Measurements from ENCODE around the gene PRPS1. TPM values are rescaled to one million over a fixed set of nuclear protein-coding genes. Genes with fewer than 3 reads are reported as not detected.
"Not testable (repeated sequence)": the region's sequence is repeated elsewhere in the genome, so short reads cannot be mapped to it uniquely, and the experiment has no call there.

Gene PRPS1
- polyA plus RNA-seq, 6 donors from 2014 or later: 49.4 to 74.9 (median 53.8) TPM

- H3K27me3 Mint-ChIP-seq: peaks cover 0 to 14% (median 0%) of the 10 kb centered on the region in 3 donors
- no peaks in the 10 kb centered on the region for H3K36me3 Mint-ChIP-seq
- peaks cover 18 to 52% (median 43%) of the 10 kb centered on the region in 3 donors for H3K4me1 Mint-ChIP-seq
- ATAC-seq (ENCODE audit: low read depth in 2 of 2) (no peak), DNase-seq (no peak)
- H3K4me3 Mint-ChIP-seq: no peak overlapping the region
- no peaks in the 10 kb centered on the region for H3K9me3 Mint-ChIP-seq
- H3K27ac Mint-ChIP-seq: peak overlapping the region in 3 of 6 donors; percentile 2 to 86 (median 84)
Measured at GRCh38 chrX:107682256-107682655, 53.9 kb downstream of the PRPS1 start.

GRCh38 chrX:107683124-107683895, 55.0 kb downstream of the PRPS1 start:
- Mint-ChIP-seq H3K27ac (peak overlapping the region in 2 of 6 donors; percentile 4 to 21), H3K4me3 (peak overlapping the region in 1 of 8 donors; percentile 10), H3K4me1 (peaks cover 16 to 42% (median 34%) of the 10 kb centered on the region in 3 donors), H3K27me3 (peaks cover 0 to 14% (median 0%) of the 10 kb centered on the region in 3 donors), H3K36me3 (no peaks in the 10 kb centered on the region), H3K9me3 (no peaks in the 10 kb centered on the region)
- DNase-seq (no peak), ATAC-seq (ENCODE audit: low read depth in 2 of 2) (no peak)

- Mint-ChIP-seq H3K9me3 (no peaks in the 10 kb centered on the region), H3K4me1 (peaks cover 12 to 36% (median 28%) of the 10 kb centered on the region in 3 donors), H3K4me3 (no peak overlapping the region), H3K27me3 (peaks cover 0 to 14% (median 0%) of the 10 kb centered on the region in 3 donors), H3K36me3 (no peaks in the 10 kb centered on the region), H3K27ac (peak overlapping the region in 1 of 6 donors; percentile 4)
- ATAC-seq (ENCODE audit: low read depth in 2 of 2): no peak
- DNase-seq: no peak
Measured at GRCh38 chrX:107683931-107684330, 55.6 kb downstream of the PRPS1 start.

GRCh38 chrX:107684956-107685385, 56.7 kb downstream of the PRPS1 start:
- DNase-seq: no peak
- peaks cover 0 to 14% (median 0%) of the 10 kb centered on the region in 3 donors for H3K27me3 Mint-ChIP-seq
- peak in 1 of 2 donors; percentile 18 for ATAC-seq (ENCODE audit: low read depth in 2 of 2)
- no peak overlapping the region for H3K4me3 Mint-ChIP-seq
- peaks cover 0 to 3% (median 0%) of the 10 kb centered on the region in 7 donors for H3K9me3 Mint-ChIP-seq
- peak overlapping the region in 2 of 6 donors; percentile 11 to 15 for H3K27ac Mint-ChIP-seq
- H3K4me1 Mint-ChIP-seq: peaks cover 11 to 28% (median 18%) of the 10 kb centered on the region in 3 donors
- no peaks in the 10 kb centered on the region for H3K36me3 Mint-ChIP-seq

GRCh38 chrX:107685586-107685985, 57.3 kb downstream of the PRPS1 start:
- not testable (repeated sequence) for H3K36me3 Mint-ChIP-seq; ATAC-seq (ENCODE audit: low read depth in 2 of 2); H3K9me3 Mint-ChIP-seq; DNase-seq; H3K4me3 Mint-ChIP-seq
- Mint-ChIP-seq H3K27ac (peak overlapping the region in 1 of 6 donors; percentile 11), H3K4me1 (peaks cover 7 to 24% (median 17%) of the 10 kb centered on the region in 3 donors), H3K27me3 (peaks cover 0 to 13% (median 0%) of the 10 kb centered on the region in 3 donors)

GRCh38 chrX:107686026-107686425, 57.7 kb downstream of the PRPS1 start:
- DNase-seq (no peak), ATAC-seq (ENCODE audit: low read depth in 2 of 2) (no peak)
- H3K27ac Mint-ChIP-seq: no peak overlapping the region
- H3K9me3 Mint-ChIP-seq: peaks cover 0 to 3% (median 0%) of the 10 kb centered on the region in 7 donors
- H3K27me3 Mint-ChIP-seq: peaks cover 0 to 8% (median 0%) of the 10 kb centered on the region in 3 donors
- H3K36me3 Mint-ChIP-seq: no peaks in the 10 kb centered on the region
- no peak overlapping the region for H3K4me3 Mint-ChIP-seq
- H3K4me1 Mint-ChIP-seq: peaks cover 7 to 24% (median 17%) of the 10 kb centered on the region in 3 donors

GRCh38 chrX:107686792-107687191, 58.5 kb downstream of the PRPS1 start:
- Mint-ChIP-seq H3K27ac (no peak overlapping the region), H3K36me3 (no peaks in the 10 kb centered on the region), H3K9me3 (peaks cover 0 to 3% (median 0%) of the 10 kb centered on the region in 7 donors), H3K27me3 (peaks cover 0 to 6% (median 0%) of the 10 kb centered on the region in 3 donors), H3K4me3 (no peak overlapping the region), H3K4me1 (peaks cover 7 to 24% (median 23%) of the 10 kb centered on the region in 3 donors)
- no peak for DNase-seq
- ATAC-seq (ENCODE audit: low read depth in 2 of 2): no peak

GRCh38 chrX:107687445-107687844, 59.1 kb downstream of the PRPS1 start:
- Mint-ChIP-seq H3K27ac (no peak overlapping the region), H3K9me3 (peaks cover 0 to 3% (median 0%) of the 10 kb centered on the region in 7 donors), H3K4me3 (no peak overlapping the region), H3K27me3 (peaks cover 0 to 6% (median 0%) of the 10 kb centered on the region in 3 donors), H3K36me3 (no peaks in the 10 kb centered on the region), H3K4me1 (peaks cover 7 to 24% (median 23%) of the 10 kb centered on the region in 3 donors)
- ATAC-seq (ENCODE audit: low read depth in 2 of 2) (no peak), DNase-seq (no peak)

- H3K36me3 Mint-ChIP-seq: no peaks in the 10 kb centered on the region
- no peak overlapping the region for H3K27ac Mint-ChIP-seq
- no peaks in the 10 kb centered on the region for H3K27me3 Mint-ChIP-seq
- H3K9me3 Mint-ChIP-seq: peaks cover 0 to 3% (median 0%) of the 10 kb centered on the region in 7 donors
- H3K4me1 Mint-ChIP-seq: peaks cover 0 to 13% (median 7%) of the 10 kb centered on the region in 3 donors
- no peak overlapping the region for H3K4me3 Mint-ChIP-seq
- ATAC-seq (ENCODE audit: low read depth in 2 of 2) (no peak), DNase-seq (no peak)
Measured at GRCh38 chrX:107691024-107691448, 62.7 kb downstream of the PRPS1 start.

GRCh38 chrX:107699616-107700015, 71.3 kb downstream of the PRPS1 start:
- ATAC-seq (ENCODE audit: low read depth in 2 of 2): no peak
- peaks cover 19 to 32% (median 23%) of the 10 kb centered on the region in 3 donors for H3K4me1 Mint-ChIP-seq
- DNase-seq: no peak
- peaks cover 0 to 4% (median 0%) of the 10 kb centered on the region in 7 donors for H3K9me3 Mint-ChIP-seq
- no peaks in the 10 kb centered on the region for H3K27me3 Mint-ChIP-seq
- H3K36me3 Mint-ChIP-seq: no peaks in the 10 kb centered on the region
- H3K4me3 Mint-ChIP-seq: peak overlapping the region in 5 of 8 donors; percentile 2 to 52 (median 28)
- H3K27ac Mint-ChIP-seq: peak overlapping the region in 4 of 6 donors; percentile 59 to 74 (median 66)

GRCh38 chrX:107700317-107700774, 72.0 kb downstream of the PRPS1 start:
- Mint-ChIP-seq H3K27ac (peak overlapping the region in 5 of 6 donors; percentile 20 to 94 (median 67)), H3K9me3 (peaks cover 0 to 4% (median 0%) of the 10 kb centered on the region in 7 donors), H3K4me1 (peaks cover 19 to 32% (median 23%) of the 10 kb centered on the region in 3 donors), H3K36me3 (no peaks in the 10 kb centered on the region), H3K4me3 (peak overlapping the region in 3 of 8 donors; percentile 2 to 55 (median 30)), H3K27me3 (no peaks in the 10 kb centered on the region)
- DNase-seq (no peak), ATAC-seq (ENCODE audit: low read depth in 2 of 2) (no peak)

All from naive B cell (primary cell).